WTC11 (cell line): ENCODE measurements around the gene VSIR. TPM values are rescaled to one million over a fixed set of nuclear protein-coding genes. Genes with fewer than 3 reads are reported as not detected.
A peak's percentile ranks its signal among the peaks of the same experiment; 100 is the strongest.

ENCODE experiments used
- ATAC-seq: fragments of 200-7000 bp; cut with Tn5 transposase; 2 replicates; pipeline ENCODE4 v1.10.0; 2021; ENCODE audit warnings: mild to moderate bottlenecking, moderate library complexity
- CTCF ChIA-PET: fragments of 300-600 bp; sonication (Branson Sonifier 250); formaldehyde crosslinking; loops from one replicate; lab custom pipeline; 2021; ENCODE audit warnings: antibody characterized with exemption; lab: Charles Lee
- POLR2A ChIA-PET: fragments of 350-600 bp; sonication (Branson Sonifier 250); formaldehyde crosslinking; loops from one replicate; lab custom pipeline; 2021; ENCODE audit warnings: antibody characterized with exemption; lab: Charles Lee
- DNase-seq: peaks from one replicate; pipeline ENCODE4 v3.0.0; 2021; ENCODE audit warnings: low spot score
- H3K27ac Mint-ChIP-seq: 2 replicates; pipeline ENCODE4 v1.8.0; 2021; ENCODE audit warnings: mixed read lengths
- H3K27me3 Mint-ChIP-seq: 2 replicates; pipeline ENCODE4 v1.8.0; 2021; ENCODE audit warnings: low read depth, mild to moderate bottlenecking, moderate library complexity, mixed read lengths
- H3K36me3 Mint-ChIP-seq: 2 replicates; pipeline ENCODE4 v1.8.0; 2021; ENCODE audit warnings: mixed read lengths
- H3K4me1 Mint-ChIP-seq: 2 replicates; pipeline ENCODE4 v1.8.0; 2022; ENCODE audit warnings: mixed read lengths
- H3K4me3 Mint-ChIP-seq: 2 replicates; pipeline ENCODE4 v1.8.0; 2021; ENCODE audit warnings: mild to moderate bottlenecking, moderate library complexity, mixed read lengths
- H3K9me3 Mint-ChIP-seq: 2 replicates; pipeline ENCODE4 v1.8.0; 2021; ENCODE audit warnings: mixed read lengths
- FOXK1 ChIP-seq: sonication (generic); formaldehyde crosslinking; IDR thresholded peaks from 2 replicates; pipeline ENCODE4 v1.8.0; 2022; ENCODE audit warnings: mild to moderate bottlenecking, moderate library complexity, missing genetic modification reagents
- RELA ChIP-seq: sonication (generic); formaldehyde crosslinking; IDR thresholded peaks from 2 replicates; pipeline ENCODE4 v1.8.1; 2022; ENCODE audit warnings: missing genetic modification reagents, mild to moderate bottlenecking, borderline replicate concordance
- ZNF219 ChIP-seq: sonication (generic); formaldehyde crosslinking; IDR thresholded peaks from 2 replicates; pipeline ENCODE4 v1.8.0; 2023; ENCODE audit warnings: missing genetic modification reagents, mild to moderate bottlenecking, borderline replicate concordance
- ZNF232 ChIP-seq: sonication (generic); formaldehyde crosslinking; IDR thresholded peaks from 2 replicates; pipeline ENCODE4 v1.8.0; 2022; ENCODE audit warnings: mild to moderate bottlenecking, missing genetic modification reagents
- total RNA-seq: library from RNA; stranded (reverse); gene quantifications from 3 replicates; pipeline ENCODE4 v1.2.3, GENCODE V29; 2021
- TF ChIP-seq, protein P1 (sequence below): fragments of 250-450 bp; sonication (Bioruptor Pico); IDR thresholded peaks from 2 replicates; pipeline ENCODE4 v1.9.0; 2021; ENCODE audit warnings: mild to moderate bottlenecking, borderline replicate concordance
- TF ChIP-seq, protein P2 (sequence below): sonication (generic); formaldehyde crosslinking; conservative IDR thresholded peaks from 2 replicates; pipeline ENCODE4 v1.8.1; 2023; ENCODE audit warnings: mild to moderate bottlenecking, low read depth, missing genetic modification reagents, moderate library complexity
- TF ChIP-seq, protein P3 (sequence below): sonication (generic); formaldehyde crosslinking; IDR thresholded peaks from 2 replicates; pipeline ENCODE4 v1.8.1; 2023; ENCODE audit warnings: mild to moderate bottlenecking, missing genetic modification reagents
- TF ChIP-seq, protein P4 (sequence below): fragments of 250-450 bp; sonication (Bioruptor Pico); IDR thresholded peaks from 2 replicates; pipeline ENCODE4 v1.9.0; 2021; ENCODE audit warnings: mild to moderate bottlenecking
- TF ChIP-seq, protein P5 (sequence below): sonication (generic); formaldehyde crosslinking; IDR thresholded peaks from 2 replicates; pipeline ENCODE4 v1.8.0; 2023; ENCODE audit warnings: missing genetic modification reagents
- TF ChIP-seq, protein P6 (sequence below): fragments of 250-450 bp; sonication (Bioruptor Pico); IDR thresholded peaks from 2 replicates; pipeline ENCODE4 v1.9.0; 2021; ENCODE audit warnings: mild to moderate bottlenecking

The VSIR gene
- total RNA-seq, 1 experiment from 2014 or later = 0.74 TPM

DNA sequence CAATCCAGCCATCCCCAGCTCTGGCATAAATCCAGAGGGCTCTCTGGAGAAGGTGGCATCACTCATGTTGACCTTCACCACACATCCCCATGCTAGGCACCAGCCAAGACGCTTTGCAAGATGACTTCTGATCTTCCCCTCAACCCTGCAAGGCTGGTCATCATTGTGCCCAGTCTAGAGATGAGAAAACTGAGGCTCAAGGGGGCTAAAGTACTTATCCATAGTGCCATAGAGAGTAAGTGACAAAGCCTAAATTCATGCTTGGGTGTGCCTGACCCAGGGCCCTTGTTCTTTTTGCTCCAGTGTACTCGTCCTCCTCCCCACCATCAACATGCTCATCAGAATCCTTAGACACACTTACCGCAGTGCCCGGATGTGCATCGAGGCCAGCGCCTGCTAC, 52.0 kb downstream of the VSIR start (continued):
- TF ChIP-seq, protein P1, sequence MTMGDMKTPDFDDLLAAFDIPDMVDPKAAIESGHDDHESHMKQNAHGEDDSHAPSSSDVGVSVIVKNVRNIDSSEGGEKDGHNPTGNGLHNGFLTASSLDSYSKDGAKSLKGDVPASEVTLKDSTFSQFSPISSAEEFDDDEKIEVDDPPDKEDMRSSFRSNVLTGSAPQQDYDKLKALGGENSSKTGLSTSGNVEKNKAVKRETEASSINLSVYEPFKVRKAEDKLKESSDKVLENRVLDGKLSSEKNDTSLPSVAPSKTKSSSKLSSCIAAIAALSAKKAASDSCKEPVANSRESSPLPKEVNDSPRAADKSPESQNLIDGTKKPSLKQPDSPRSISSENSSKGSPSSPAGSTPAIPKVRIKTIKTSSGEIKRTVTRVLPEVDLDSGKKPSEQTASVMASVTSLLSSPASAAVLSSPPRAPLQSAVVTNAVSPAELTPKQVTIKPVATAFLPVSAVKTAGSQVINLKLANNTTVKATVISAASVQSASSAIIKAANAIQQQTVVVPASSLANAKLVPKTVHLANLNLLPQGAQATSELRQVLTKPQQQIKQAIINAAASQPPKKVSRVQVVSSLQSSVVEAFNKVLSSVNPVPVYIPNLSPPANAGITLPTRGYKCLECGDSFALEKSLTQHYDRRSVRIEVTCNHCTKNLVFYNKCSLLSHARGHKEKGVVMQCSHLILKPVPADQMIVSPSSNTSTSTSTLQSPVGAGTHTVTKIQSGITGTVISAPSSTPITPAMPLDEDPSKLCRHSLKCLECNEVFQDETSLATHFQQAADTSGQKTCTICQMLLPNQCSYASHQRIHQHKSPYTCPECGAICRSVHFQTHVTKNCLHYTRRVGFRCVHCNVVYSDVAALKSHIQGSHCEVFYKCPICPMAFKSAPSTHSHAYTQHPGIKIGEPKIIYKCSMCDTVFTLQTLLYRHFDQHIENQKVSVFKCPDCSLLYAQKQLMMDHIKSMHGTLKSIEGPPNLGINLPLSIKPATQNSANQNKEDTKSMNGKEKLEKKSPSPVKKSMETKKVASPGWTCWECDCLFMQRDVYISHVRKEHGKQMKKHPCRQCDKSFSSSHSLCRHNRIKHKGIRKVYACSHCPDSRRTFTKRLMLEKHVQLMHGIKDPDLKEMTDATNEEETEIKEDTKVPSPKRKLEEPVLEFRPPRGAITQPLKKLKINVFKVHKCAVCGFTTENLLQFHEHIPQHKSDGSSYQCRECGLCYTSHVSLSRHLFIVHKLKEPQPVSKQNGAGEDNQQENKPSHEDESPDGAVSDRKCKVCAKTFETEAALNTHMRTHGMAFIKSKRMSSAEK (CRISPR knock-in tag) = no peak
- TF ChIP-seq ZNF219 (CRISPR knock-in tag) (no peak), ZNF232 (no peak), FOXK1 (CRISPR knock-in tag) (no peak)
- TF ChIP-seq, protein P2, sequence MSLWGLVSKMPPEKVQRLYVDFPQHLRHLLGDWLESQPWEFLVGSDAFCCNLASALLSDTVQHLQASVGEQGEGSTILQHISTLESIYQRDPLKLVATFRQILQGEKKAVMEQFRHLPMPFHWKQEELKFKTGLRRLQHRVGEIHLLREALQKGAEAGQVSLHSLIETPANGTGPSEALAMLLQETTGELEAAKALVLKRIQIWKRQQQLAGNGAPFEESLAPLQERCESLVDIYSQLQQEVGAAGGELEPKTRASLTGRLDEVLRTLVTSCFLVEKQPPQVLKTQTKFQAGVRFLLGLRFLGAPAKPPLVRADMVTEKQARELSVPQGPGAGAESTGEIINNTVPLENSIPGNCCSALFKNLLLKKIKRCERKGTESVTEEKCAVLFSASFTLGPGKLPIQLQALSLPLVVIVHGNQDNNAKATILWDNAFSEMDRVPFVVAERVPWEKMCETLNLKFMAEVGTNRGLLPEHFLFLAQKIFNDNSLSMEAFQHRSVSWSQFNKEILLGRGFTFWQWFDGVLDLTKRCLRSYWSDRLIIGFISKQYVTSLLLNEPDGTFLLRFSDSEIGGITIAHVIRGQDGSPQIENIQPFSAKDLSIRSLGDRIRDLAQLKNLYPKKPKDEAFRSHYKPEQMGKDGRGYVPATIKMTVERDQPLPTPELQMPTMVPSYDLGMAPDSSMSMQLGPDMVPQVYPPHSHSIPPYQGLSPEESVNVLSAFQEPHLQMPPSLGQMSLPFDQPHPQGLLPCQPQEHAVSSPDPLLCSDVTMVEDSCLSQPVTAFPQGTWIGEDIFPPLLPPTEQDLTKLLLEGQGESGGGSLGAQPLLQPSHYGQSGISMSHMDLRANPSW = no peak
- TF ChIP-seq, protein P3, sequence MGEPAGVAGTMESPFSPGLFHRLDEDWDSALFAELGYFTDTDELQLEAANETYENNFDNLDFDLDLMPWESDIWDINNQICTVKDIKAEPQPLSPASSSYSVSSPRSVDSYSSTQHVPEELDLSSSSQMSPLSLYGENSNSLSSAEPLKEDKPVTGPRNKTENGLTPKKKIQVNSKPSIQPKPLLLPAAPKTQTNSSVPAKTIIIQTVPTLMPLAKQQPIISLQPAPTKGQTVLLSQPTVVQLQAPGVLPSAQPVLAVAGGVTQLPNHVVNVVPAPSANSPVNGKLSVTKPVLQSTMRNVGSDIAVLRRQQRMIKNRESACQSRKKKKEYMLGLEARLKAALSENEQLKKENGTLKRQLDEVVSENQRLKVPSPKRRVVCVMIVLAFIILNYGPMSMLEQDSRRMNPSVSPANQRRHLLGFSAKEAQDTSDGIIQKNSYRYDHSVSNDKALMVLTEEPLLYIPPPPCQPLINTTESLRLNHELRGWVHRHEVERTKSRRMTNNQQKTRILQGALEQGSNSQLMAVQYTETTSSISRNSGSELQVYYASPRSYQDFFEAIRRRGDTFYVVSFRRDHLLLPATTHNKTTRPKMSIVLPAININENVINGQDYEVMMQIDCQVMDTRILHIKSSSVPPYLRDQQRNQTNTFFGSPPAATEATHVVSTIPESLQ = no peak
- TF ChIP-seq, protein P4, sequence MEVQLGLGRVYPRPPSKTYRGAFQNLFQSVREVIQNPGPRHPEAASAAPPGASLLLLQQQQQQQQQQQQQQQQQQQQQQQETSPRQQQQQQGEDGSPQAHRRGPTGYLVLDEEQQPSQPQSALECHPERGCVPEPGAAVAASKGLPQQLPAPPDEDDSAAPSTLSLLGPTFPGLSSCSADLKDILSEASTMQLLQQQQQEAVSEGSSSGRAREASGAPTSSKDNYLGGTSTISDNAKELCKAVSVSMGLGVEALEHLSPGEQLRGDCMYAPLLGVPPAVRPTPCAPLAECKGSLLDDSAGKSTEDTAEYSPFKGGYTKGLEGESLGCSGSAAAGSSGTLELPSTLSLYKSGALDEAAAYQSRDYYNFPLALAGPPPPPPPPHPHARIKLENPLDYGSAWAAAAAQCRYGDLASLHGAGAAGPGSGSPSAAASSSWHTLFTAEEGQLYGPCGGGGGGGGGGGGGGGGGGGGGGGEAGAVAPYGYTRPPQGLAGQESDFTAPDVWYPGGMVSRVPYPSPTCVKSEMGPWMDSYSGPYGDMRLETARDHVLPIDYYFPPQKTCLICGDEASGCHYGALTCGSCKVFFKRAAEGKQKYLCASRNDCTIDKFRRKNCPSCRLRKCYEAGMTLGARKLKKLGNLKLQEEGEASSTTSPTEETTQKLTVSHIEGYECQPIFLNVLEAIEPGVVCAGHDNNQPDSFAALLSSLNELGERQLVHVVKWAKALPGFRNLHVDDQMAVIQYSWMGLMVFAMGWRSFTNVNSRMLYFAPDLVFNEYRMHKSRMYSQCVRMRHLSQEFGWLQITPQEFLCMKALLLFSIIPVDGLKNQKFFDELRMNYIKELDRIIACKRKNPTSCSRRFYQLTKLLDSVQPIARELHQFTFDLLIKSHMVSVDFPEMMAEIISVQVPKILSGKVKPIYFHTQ (CRISPR knock-in tag) = no peak
- TF ChIP-seq, protein P5, sequence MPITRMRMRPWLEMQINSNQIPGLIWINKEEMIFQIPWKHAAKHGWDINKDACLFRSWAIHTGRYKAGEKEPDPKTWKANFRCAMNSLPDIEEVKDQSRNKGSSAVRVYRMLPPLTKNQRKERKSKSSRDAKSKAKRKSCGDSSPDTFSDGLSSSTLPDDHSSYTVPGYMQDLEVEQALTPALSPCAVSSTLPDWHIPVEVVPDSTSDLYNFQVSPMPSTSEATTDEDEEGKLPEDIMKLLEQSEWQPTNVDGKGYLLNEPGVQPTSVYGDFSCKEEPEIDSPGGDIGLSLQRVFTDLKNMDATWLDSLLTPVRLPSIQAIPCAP (CRISPR knock-in tag) = no peak

DNA sequence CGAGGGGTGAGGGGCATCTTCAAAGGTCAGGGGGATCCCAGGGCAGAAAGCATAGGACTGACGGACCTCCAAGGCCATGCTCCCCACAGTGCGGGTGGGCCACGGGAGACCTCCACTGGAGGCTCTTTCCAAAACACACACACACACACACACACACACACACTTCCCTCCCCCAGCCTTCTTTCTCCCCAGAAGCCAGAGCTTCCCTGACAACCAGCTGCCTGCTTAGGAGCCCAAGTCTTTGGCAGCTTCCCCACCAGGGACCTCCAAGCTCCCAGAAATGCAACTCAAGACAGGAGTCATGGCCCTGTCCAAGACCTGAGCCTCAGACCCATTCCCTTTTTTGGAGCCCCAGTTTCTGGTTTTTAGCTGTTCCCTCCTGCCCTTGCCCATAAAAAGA, 53.0 kb downstream of the VSIR start:
- CTCF ChIA-PET = interaction anchor here (0.6 to 5.6 kb wide), 7 partner anchors 9 to 401 kb away, joined by 3 to 33 read pairs (median 6); partner anchors contain the start of genes SLC29A3 and VSIR
- TF ChIP-seq, protein P6, sequence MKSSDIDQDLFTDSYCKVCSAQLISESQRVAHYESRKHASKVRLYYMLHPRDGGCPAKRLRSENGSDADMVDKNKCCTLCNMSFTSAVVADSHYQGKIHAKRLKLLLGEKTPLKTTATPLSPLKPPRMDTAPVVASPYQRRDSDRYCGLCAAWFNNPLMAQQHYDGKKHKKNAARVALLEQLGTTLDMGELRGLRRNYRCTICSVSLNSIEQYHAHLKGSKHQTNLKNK (CRISPR knock-in tag) = no peak
- 0 out of 2 replicates have a peak, but pooled peaks have one; percentile 31 for TF ChIP-seq RELA (CRISPR knock-in tag)
- TF ChIP-seq, protein P5 (CRISPR knock-in tag) = no peak
- Mint-ChIP-seq H3K27me3 (peaks cover 3% of the 10 kb centered on the region; the same call in 1 of the 2 replicates), H3K4me3 (no peak overlapping the region), H3K27ac (no peak overlapping the region), H3K9me3 (no peaks in the 10 kb centered on the region), H3K36me3 (no peaks in the 10 kb centered on the region), H3K4me1 (peaks cover 9% of the 10 kb centered on the region)
- POLR2A ChIA-PET = interaction anchor here (0.6 kb wide), 1 partner anchor 53 kb away, joined by 4 read pairs; no protein-coding TSS in a partner anchor
- ATAC-seq = no peak
- no peak for DNase-seq
